CD4-positive, alpha-beta memory T cell (primary cell): ENCODE results near the gene FOXF2. TPM values are rescaled to one million over a fixed set of nuclear protein-coding genes. Genes with fewer than 3 reads are reported as not detected.

ENCODE experiments used
- CTCF ChIA-PET: fragments of 350-600 bp; sonication (Branson Sonifier 250); formaldehyde crosslinking; loops from one replicate; lab custom pipeline; 2021; ENCODE audit warnings: inconsistent platforms; ENCODE audit not compliant: partially characterized antibody; lab: Charles Lee
- POLR2A ChIA-PET: fragments of 350-600 bp; sonication (Branson Sonifier 250); formaldehyde crosslinking; loops from one replicate; lab custom pipeline; 2021; ENCODE audit not compliant: partially characterized antibody; lab: Charles Lee
- DNase-seq, 5 donors: peaks; one replicate each; pipeline versions ENCODE4 v3.0.0 to v3.0.0-alpha.2; 2020 to 2022; ENCODE audit warnings: mixed read lengths in 1 of 5
- H3K27ac ChIP-seq: one replicate; pipeline ENCODE4 v1.7.0; 2013; ENCODE audit warnings: low read depth, low read length
- H3K27me3 ChIP-seq: 2 replicates; pipeline ENCODE4 v1.7.0; 2013; ENCODE audit warnings: mild to moderate bottlenecking, low read length, moderate library complexity; ENCODE audit not compliant: insufficient read depth
- H3K36me3 ChIP-seq: 2 replicates; pipeline ENCODE4 v1.7.0; 2013; ENCODE audit warnings: mild to moderate bottlenecking, low read length, moderate library complexity; ENCODE audit not compliant: insufficient read depth
- H3K4me1 ChIP-seq: 2 replicates; pipeline ENCODE4 v1.7.0; 2013; ENCODE audit warnings: mild to moderate bottlenecking, low read length, moderate library complexity; ENCODE audit not compliant: insufficient read depth
- H3K4me3 ChIP-seq, 2 donors: one replicate each; pipeline ENCODE4 v1.7.0; 2013; ENCODE audit warnings: low read length in 2 of 2, mild to moderate bottlenecking in 1 of 2
- H3K9me3 ChIP-seq, 2 donors: one replicate each; pipeline ENCODE4 v1.7.0; 2013; ENCODE audit warnings: low read length in 2 of 2, control low read depth in 1 of 2; ENCODE audit not compliant: control insufficient read depth in 1 of 2
- H3K27ac Mint-ChIP-seq, 7 donors: one replicate each; pipeline ENCODE4 v1.8.0; 2020 to 2021; ENCODE audit warnings: mixed read lengths in 7 of 7, mild to moderate bottlenecking in 6 of 7, inconsistent platforms in 3 of 7, moderate library complexity in 3 of 7
- H3K27me3 Mint-ChIP-seq, 2 donors: one replicate each; pipeline ENCODE4 v1.8.0; 2020 to 2021; ENCODE audit warnings: mixed read lengths in 2 of 2
- H3K36me3 Mint-ChIP-seq, 2 donors: one replicate each; pipeline ENCODE4 v1.8.0; 2020 to 2021; ENCODE audit warnings: mixed read lengths in 2 of 2, inconsistent platforms in 1 of 2, mild to moderate bottlenecking in 1 of 2
- H3K4me1 Mint-ChIP-seq, 4 donors: one replicate each; pipeline ENCODE4 v1.8.0; 2020 to 2021; ENCODE audit warnings: mixed read lengths in 4 of 4, mild to moderate bottlenecking in 1 of 4
- H3K4me3 Mint-ChIP-seq, 8 donors: one replicate each; pipeline ENCODE4 v1.8.0; 2020 to 2021; ENCODE audit warnings: mixed read lengths in 8 of 8, mild to moderate bottlenecking in 7 of 8, moderate library complexity in 6 of 8, inconsistent platforms in 3 of 8
- H3K9me3 Mint-ChIP-seq, 8 donors: one replicate each; pipeline ENCODE4 v1.8.0; 2020 to 2021; ENCODE audit warnings: mixed read lengths in 8 of 8, mild to moderate bottlenecking in 5 of 8, inconsistent platforms in 3 of 8, moderate library complexity in 1 of 8
- intact Hi-C: fragments of 100-400 bp; cut with micrococcal nuclease; formaldehyde crosslinking; loops from one replicate; pipeline ENCODE4 v1.15.1; 2023
- polyA plus RNA-seq, 2 donors: library from polyadenylated mRNA; unstranded; fragments of 300-500 nt; fragmentation: Illumina TruSeq; gene quantifications; one replicate each; pipeline ENCODE4 v1.2.3, GENCODE V29; 2021
- total RNA-seq, 2 experiments: library from RNA; stranded (reverse); gene quantifications; one replicate each; pipeline ENCODE4 v1.2.3, GENCODE V29; 2021

FOXF2 gene
- total and polyA plus RNA-seq, 4 experiments from 2014 or later = not detected

DNA sequence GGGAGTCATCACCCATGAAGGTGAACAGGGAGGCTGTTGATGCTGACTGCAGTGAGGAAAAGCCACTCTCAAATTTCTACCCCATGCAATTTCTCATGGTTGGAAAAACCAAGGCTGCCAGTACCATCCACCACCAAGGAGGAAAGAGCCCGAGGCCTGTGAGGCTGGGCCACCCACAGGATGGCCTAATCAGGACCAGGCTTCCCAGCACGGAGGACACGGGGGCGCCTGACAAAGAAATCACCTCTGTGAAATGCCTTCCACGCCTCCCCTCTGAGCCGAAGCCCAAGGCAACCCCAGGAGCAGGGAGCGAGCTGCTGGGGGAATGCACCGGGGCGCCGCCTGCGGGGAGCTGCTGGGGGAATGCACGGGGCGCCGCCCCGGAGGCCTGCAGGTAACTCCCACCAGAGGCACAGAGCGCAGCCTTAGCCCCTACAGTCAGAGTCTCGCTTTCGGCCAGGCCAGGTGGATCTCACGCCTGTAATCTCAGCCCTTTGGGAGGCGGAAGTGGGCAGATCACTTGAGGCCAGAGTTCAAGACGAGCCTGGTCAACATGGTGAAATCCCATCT is 26.9 kb downstream of the FOXF2 start:
- intact Hi-C loops = no loop called here
- Histone ChIP-seq H3K4me3 (no peak overlapping the region), H3K27ac (no peak overlapping the region), H3K9me3 (no peaks in the 10 kb centered on the region), H3K4me1 (no peaks in the 10 kb centered on the region), H3K27me3 (no peaks in the 10 kb centered on the region), H3K36me3 (no peaks in the 10 kb centered on the region)
- H3K4me1 Mint-ChIP-seq = no peaks in the 10 kb centered on the region
- CTCF ChIA-PET = no interaction called here
- H3K27ac Mint-ChIP-seq = no peak overlapping the region
- H3K36me3 Mint-ChIP-seq = no peaks in the 10 kb centered on the region
- peaks cover 4 to 17% (median 13%) of the 10 kb centered on the region in 8 donors for H3K9me3 Mint-ChIP-seq
- peaks cover 8 to 16% of the 10 kb centered on the region in 2 donors for H3K27me3 Mint-ChIP-seq
- no peak overlapping the region for H3K4me3 Mint-ChIP-seq
- POLR2A ChIA-PET = no interaction called here
- DNase-seq = no peak

DNA sequence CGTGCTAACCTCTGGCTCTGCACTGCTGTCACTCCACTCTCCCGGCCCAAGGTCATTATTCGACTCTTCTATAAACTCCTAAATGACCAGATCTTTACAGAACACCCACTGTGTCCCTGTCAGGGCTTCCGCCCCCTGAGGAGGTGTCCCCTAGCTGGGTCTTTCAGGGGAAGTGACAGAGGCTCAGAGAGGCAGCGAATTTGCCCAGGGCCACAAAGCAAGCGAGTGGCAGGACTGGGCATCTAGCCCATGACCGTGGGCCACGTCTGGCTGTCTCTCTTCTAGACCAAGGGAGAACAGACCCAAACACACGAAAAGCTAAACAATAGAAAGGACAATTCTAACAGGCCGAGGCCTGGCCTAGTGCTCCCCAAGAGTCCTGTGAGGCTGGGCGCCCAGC is 27.4 kb downstream of the FOXF2 start:
- POLR2A ChIA-PET = no interaction called here
- Mint-ChIP-seq H3K36me3 (no peaks in the 10 kb centered on the region), H3K9me3 (peaks cover 4 to 17% (median 13%) of the 10 kb centered on the region in 8 donors), H3K4me1 (no peaks in the 10 kb centered on the region), H3K27me3 (peaks cover 8 to 16% of the 10 kb centered on the region in 2 donors), H3K27ac (no peak overlapping the region), H3K4me3 (no peak overlapping the region)
- Histone ChIP-seq H3K4me3 (no peak overlapping the region), H3K27me3 (no peaks in the 10 kb centered on the region), H3K36me3 (no peaks in the 10 kb centered on the region), H3K9me3 (no peaks in the 10 kb centered on the region), H3K4me1 (no peaks in the 10 kb centered on the region), H3K27ac (no peak overlapping the region)
- intact Hi-C loops = no loop called here
- CTCF ChIA-PET = no interaction called here
- DNase-seq = no peak

DNA sequence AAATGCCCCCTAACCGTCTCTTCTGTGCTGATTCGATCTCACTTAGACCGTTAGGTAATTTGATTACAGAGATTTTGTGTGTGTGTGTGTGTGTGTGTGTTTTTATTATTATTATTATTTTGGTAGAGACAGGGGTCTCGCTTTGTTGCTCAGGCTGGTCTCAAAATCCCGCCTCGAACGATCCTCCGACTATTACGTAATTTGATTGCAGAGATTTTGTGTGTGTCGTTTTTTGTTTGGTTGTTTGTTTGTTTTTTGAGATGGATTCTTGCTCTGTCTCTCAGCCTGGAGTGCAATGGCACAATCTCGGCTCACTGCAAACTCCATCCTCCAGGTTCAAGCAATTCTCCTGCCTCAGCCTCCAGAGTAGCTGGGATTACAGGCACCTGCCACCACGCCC is 28.3 kb downstream of the FOXF2 start:
- Mint-ChIP-seq H3K27ac (no peak overlapping the region), H3K4me1 (no peaks in the 10 kb centered on the region), H3K9me3 (peaks cover 4 to 17% (median 13%) of the 10 kb centered on the region in 8 donors), H3K36me3 (no peaks in the 10 kb centered on the region), H3K27me3 (peaks cover 9 to 12% of the 10 kb centered on the region in 2 donors), H3K4me3 (no peak overlapping the region)
- H3K27ac ChIP-seq = no peak overlapping the region
- ChIA-PET CTCF (no interaction called here), POLR2A (no interaction called here)
- no peak overlapping the region for H3K4me3 ChIP-seq
- no peaks in the 10 kb centered on the region for H3K36me3 ChIP-seq
- no peaks in the 10 kb centered on the region for H3K4me1 ChIP-seq
- intact Hi-C loops = no loop called here
- DNase-seq = no peak
- no peaks in the 10 kb centered on the region for H3K9me3 ChIP-seq
- no peaks in the 10 kb centered on the region for H3K27me3 ChIP-seq

DNA sequence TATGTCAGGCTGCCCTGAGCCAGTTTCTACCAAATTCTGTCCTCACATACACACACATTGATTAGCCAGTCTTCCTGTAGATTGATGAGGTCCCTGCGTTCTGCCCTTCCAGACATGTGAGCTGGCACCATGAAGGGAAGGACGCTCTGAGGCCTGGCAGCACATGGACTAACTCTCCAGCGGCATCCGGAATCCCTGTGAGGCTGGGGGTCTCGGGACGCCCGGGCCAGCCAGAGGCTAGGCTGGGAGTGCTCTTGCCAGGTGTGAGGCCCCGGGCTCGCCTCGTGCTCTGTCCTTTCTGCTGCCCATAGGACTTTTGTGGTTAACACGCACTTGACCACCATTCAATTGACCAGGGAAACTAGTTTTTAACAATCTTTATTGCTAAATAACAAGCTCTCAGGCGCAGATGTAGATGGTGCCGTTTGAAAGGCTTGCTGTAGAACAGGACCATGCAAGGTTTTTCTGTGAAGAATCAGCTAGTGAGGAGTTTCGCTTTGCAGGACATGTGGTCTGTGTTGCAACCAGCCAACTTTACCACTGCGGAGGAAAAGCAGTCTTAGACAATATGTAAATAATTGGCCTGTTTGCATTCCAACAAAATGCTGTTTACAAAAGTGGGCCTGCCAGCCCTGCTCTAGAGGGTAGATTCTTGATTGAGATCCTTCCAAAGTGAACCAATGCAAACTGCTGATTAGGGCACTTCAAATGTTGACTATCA is 29.3 kb downstream of the FOXF2 start:
- POLR2A ChIA-PET = no interaction called here

DNA sequence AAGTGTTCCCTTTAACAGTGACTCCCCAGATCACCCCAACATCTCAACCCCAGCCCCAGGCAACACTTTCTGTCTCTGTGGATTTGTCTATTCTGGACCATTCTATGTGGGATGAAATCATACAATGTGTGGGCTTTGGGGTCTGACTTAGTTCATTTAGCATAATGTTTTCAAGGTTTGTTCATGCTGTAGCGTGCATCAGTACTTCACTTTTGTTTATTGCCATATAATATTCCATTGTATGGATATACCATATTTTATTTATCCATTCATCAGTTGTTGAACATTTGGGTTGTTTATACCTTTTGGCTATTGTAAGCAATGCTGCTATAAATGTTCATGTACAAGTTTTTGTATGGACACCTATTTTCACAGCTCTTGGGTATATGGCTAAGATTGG is 31.0 kb downstream of the FOXF2 start:
- peaks cover 2 to 4% (median 4%) of the 10 kb centered on the region in 4 donors for H3K4me1 Mint-ChIP-seq

More for the DNA sequence above, 29.3 kb downstream of the FOXF2 start:
- Mint-ChIP-seq H3K27ac (no peak overlapping the region), H3K4me1 (no peaks in the 10 kb centered on the region), H3K9me3 (peaks cover 4 to 17% (median 13%) of the 10 kb centered on the region in 8 donors), H3K27me3 (peaks cover 8 to 15% of the 10 kb centered on the region in 2 donors), H3K4me3 (no peak overlapping the region), H3K36me3 (no peaks in the 10 kb centered on the region)
- H3K36me3 ChIP-seq = no peaks in the 10 kb centered on the region
- H3K4me1 ChIP-seq = no peaks in the 10 kb centered on the region
- H3K27ac ChIP-seq = no peak overlapping the region
- intact Hi-C loops = no loop called here
- no peaks in the 10 kb centered on the region for H3K9me3 ChIP-seq
- H3K4me3 ChIP-seq = no peak overlapping the region
- no peaks in the 10 kb centered on the region for H3K27me3 ChIP-seq
- CTCF ChIA-PET = interaction anchor here (0.7 kb wide), 1 partner anchor 21 kb away, joined by 3 read pairs; no protein-coding TSS in a partner anchor
- DNase-seq = no peak

DNA sequence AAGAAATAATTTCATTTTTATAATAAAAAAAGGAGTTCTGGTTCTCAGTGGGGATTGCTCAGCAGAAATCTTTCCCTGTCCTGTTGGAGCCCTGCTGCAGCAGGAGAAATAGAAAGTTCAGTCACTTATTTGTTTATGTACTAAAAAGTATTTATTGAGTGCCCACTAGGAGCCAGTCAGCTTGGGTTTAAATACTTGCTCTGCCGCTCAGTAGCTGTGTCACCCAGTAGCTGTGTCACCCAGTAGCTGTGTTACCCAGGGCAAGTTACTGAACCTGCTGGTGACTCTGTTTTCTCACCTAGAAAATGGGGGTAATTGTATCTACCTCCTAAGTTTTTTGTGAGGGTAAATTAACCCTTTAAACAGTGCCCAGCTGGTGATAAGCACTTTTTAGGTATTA is 32.9 kb downstream of the FOXF2 start:
- no peaks in the 10 kb centered on the region for H3K9me3 ChIP-seq
- H3K27me3 ChIP-seq = no peaks in the 10 kb centered on the region
- no peaks in the 10 kb centered on the region for H3K36me3 ChIP-seq
- peaks cover 22 to 28% of the 10 kb centered on the region in 2 donors for H3K27me3 Mint-ChIP-seq
- no peak overlapping the region for H3K4me3 ChIP-seq
- H3K36me3 Mint-ChIP-seq = no peaks in the 10 kb centered on the region
- H3K4me3 Mint-ChIP-seq = no peak overlapping the region
- DNase-seq = no peak
- H3K9me3 Mint-ChIP-seq = peaks cover 4 to 17% (median 13%) of the 10 kb centered on the region in 8 donors
- H3K4me1 Mint-ChIP-seq = peaks cover 2 to 4% (median 4%) of the 10 kb centered on the region in 4 donors
- POLR2A ChIA-PET = no interaction called here
- CTCF ChIA-PET = interaction anchor here (2.9 to 4.4 kb wide), 2 partner anchors 10 to 829 kb away, joined by 9 to 16 read pairs; no protein-coding TSS in a partner anchor
- H3K27ac ChIP-seq = no peak overlapping the region
- no peak overlapping the region for H3K27ac Mint-ChIP-seq
- intact Hi-C loops = no loop called here
- peaks cover 4% of the 10 kb centered on the region for H3K4me1 ChIP-seq

More for the DNA sequence above, 31.0 kb downstream of the FOXF2 start:
- ChIA-PET POLR2A (no interaction called here), CTCF (no interaction called here)
- H3K9me3 Mint-ChIP-seq = peaks cover 4 to 17% (median 13%) of the 10 kb centered on the region in 8 donors
- intact Hi-C loops = no loop called here
- DNase-seq = no peak
- H3K4me3 Mint-ChIP-seq = no peak overlapping the region
- Histone ChIP-seq H3K9me3 (no peaks in the 10 kb centered on the region), H3K36me3 (no peaks in the 10 kb centered on the region), H3K4me1 (peaks cover 4% of the 10 kb centered on the region), H3K4me3 (no peak overlapping the region), H3K27me3 (no peaks in the 10 kb centered on the region), H3K27ac (no peak overlapping the region)
- no peak overlapping the region for H3K27ac Mint-ChIP-seq
- H3K27me3 Mint-ChIP-seq = peaks cover 17 to 24% of the 10 kb centered on the region in 2 donors
- H3K36me3 Mint-ChIP-seq = no peaks in the 10 kb centered on the region

DNA sequence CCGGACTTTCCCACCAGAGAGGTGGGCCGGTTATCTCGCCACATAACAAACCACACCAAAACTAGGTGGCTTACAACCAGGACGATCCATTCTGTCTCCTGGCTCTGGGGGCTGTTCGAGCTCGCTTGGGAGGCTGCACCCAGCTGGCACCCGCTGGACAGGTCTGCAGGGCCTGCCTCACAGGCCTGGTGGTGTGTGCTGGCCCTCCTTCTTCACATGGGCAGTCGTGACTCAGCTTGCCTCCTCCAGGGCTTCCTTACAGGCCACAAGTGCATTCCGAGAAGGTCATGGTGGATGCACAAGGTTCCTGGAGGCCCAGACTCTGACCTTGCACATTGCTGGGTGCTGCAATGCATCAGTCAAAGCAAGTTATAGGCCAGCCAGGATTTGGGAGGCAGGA is 34.2 kb downstream of the FOXF2 start:
- Histone ChIP-seq H3K9me3 (no peaks in the 10 kb centered on the region), H3K27me3 (no peaks in the 10 kb centered on the region), H3K4me3 (no peak overlapping the region), H3K36me3 (no peaks in the 10 kb centered on the region), H3K4me1 (peaks cover 4% of the 10 kb centered on the region), H3K27ac (no peak overlapping the region)
- CTCF ChIA-PET = interaction anchor here (2.5 to 4.4 kb wide), 3 partner anchors 11 to 830 kb away, joined by 9 to 16 read pairs (median 9); no protein-coding TSS in a partner anchor
- Mint-ChIP-seq H3K27me3 (peaks cover 22 to 26% of the 10 kb centered on the region in 2 donors), H3K9me3 (peaks cover 4 to 17% (median 13%) of the 10 kb centered on the region in 8 donors), H3K4me1 (peaks cover 2 to 4% (median 4%) of the 10 kb centered on the region in 4 donors), H3K27ac (no peak overlapping the region), H3K36me3 (no peaks in the 10 kb centered on the region), H3K4me3 (no peak overlapping the region)
- intact Hi-C loops = no loop called here
- POLR2A ChIA-PET = no interaction called here
- no peak for DNase-seq
